ELF-1 (cell line): Measurements from ENCODE around the gene UNC93B1.
"Not testable (repeated sequence)": the region's sequence is repeated elsewhere in the genome, so short reads cannot be mapped to it uniquely, and the experiment has no call there.

Source experiments
- DNase-seq: peaks from one replicate; pipeline ENCODE4 v3.0.0-alpha.2; 2016; ENCODE audit warnings: low read depth, low spot score

UNC93B1 gene

GRCh38 chr11:67991347-67992121 lies 12.4 kb downstream of the UNC93B1 start:
- peak; percentile 15 for DNase-seq

GRCh38 chr11:67990546-67991346 lies 13.2 kb downstream of the UNC93B1 start:
- peak; percentile 71 for DNase-seq

- DNase-seq = not testable (repeated sequence)
Observed at GRCh38 chr11:67985302-67985701, 18.6 kb downstream of the UNC93B1 start.

GRCh38 chr11:67983951-67984350 lies 19.9 kb downstream of the UNC93B1 start:
- DNase-seq = no peak

GRCh38 chr11:67982255-67982857 lies 21.5 kb downstream of the UNC93B1 start:
- not testable (repeated sequence) for DNase-seq

- DNase-seq = not testable (repeated sequence)
Observed at GRCh38 chr11:67981226-67981625, 22.7 kb downstream of the UNC93B1 start.

GRCh38 chr11:67978766-67979418 lies 25.0 kb downstream of the UNC93B1 start:
- peak; percentile 71 for DNase-seq

GRCh38 chr11:67974746-67975145 lies 29.2 kb downstream of the UNC93B1 start:
- not testable (repeated sequence) for DNase-seq

- DNase-seq = not testable (repeated sequence)
Observed at GRCh38 chr11:67965830-67966348, 38.0 kb downstream of the UNC93B1 start.

GRCh38 chr11:67964746-67965145 lies 39.2 kb downstream of the UNC93B1 start:
- DNase-seq = not testable (repeated sequence)

GRCh38 chr11:67963879-67964278 lies 40.0 kb downstream of the UNC93B1 start:
- not testable (repeated sequence) for DNase-seq

- DNase-seq = not testable (repeated sequence)
Observed at GRCh38 chr11:67963217-67963616, 40.7 kb downstream of the UNC93B1 start.

- not testable (repeated sequence) for DNase-seq
Observed at GRCh38 chr11:67956236-67956635, 47.7 kb downstream of the UNC93B1 start.

GRCh38 chr11:67955461-67956007 lies 48.4 kb downstream of the UNC93B1 start:
- DNase-seq = peak; percentile 90

GRCh38 chr11:67954971-67955370 lies 48.9 kb downstream of the UNC93B1 start:
- not testable (repeated sequence) for DNase-seq

- DNase-seq = not testable (repeated sequence)
Observed at GRCh38 chr11:67954251-67954650, 49.6 kb downstream of the UNC93B1 start.

- DNase-seq = peak; percentile 18
Observed at GRCh38 chr11:67950705-67951104, 53.2 kb downstream of the UNC93B1 start.

GRCh38 chr11:67947785-67948184 lies 56.1 kb downstream of the UNC93B1 start:
- DNase-seq = not testable (repeated sequence)

- not testable (repeated sequence) for DNase-seq
Observed at GRCh38 chr11:67946403-67946802, 57.5 kb downstream of the UNC93B1 start.

- not testable (repeated sequence) for DNase-seq
Observed at GRCh38 chr11:67943406-67943805, 60.5 kb downstream of the UNC93B1 start.
